LNCAP (cell line): Measurements from ENCODE around the gene TTI1.

ENCODE experiments used
- CTCF ChIP-seq: fragments of 450-650 bp; IDR thresholded peaks from 2 replicates; pipeline ENCODE4 v1.5.1; 2017; ENCODE audit warnings: mild to moderate bottlenecking

The TTI1 gene

GRCh38 chr20:37980876-37981275 is 52.4 kb downstream of the TTI1 start:
- TF ChIP-seq CTCF: no peak

- TF ChIP-seq CTCF: no peak
These were observed 52.9 kb downstream of the TTI1 start for GRCh38 chr20:37980383-37980782.

DNA sequence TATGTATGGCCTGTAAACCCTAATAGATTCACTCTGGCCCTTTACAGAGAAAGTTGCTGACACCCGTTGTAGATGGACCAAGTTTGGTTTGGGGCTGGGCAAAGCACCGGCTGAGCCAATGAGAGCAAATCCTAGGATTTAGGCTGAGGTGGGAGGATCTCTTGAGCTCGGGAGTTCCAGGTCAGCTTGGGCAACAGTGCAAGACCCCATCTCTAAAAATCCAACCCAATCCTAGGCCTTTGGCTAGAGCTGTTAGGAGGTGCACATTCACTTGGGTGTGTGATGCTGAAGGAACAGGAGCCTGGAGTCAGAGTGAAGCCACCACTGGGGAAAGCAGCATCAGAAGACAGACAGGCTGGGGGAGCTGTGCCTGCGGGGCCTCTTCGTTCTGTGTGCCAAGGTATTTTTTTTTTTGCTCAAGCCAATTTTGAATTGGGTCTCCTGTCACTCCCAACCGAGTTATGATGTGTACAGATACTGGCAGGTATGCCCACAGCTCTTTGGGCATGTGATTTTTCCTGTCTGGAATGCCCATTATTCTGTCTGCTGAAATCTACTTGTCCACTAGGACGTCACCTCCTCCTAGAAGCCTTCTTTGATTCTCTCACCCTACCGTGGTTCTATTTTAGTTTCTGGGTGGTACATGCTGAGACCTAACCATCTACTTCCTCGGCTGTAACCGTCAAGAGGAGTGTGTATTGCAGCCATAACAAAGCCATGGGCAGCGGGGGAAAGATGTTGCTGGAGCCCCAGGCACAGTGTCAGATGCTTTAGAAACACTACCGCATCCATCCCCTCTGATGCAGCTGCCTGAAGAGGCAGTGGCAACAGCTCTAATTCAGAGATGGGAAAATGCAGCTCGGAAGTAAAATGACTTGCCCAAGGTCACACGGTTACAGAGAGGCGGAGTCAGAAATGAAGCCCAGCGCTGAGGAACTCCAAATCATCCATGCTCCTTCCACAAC is 54.0 kb downstream of the TTI1 start:
- no peak for TF ChIP-seq CTCF

GRCh38 chr20:37977786-37978185 is 55.5 kb downstream of the TTI1 start:
- no peak for TF ChIP-seq CTCF

- TF ChIP-seq CTCF: no peak
These were observed 55.9 kb downstream of the TTI1 start for GRCh38 chr20:37977338-37977737.

GRCh38 chr20:37976887-37977286 is 56.4 kb downstream of the TTI1 start:
- TF ChIP-seq CTCF: no peak

GRCh38 chr20:37973059-37973910 is 60.0 kb downstream of the TTI1 start:
- no peak for TF ChIP-seq CTCF
